BLaER1 (cell line): ENCODE results near the gene OSER1.

ENCODE experiments used
- H3K27ac ChIP-seq: shearing (Covaris generic); formaldehyde crosslinking; 2 replicates; pipeline ENCODE4 v1.8.1; 2022
- H3K27me3 ChIP-seq: shearing (Covaris generic); formaldehyde crosslinking; 2 replicates; pipeline ENCODE4 v1.8.1; 2022
- H3K36me3 ChIP-seq: shearing (Covaris generic); formaldehyde crosslinking; 2 replicates; pipeline ENCODE4 v1.8.1; 2022
- H3K4me1 ChIP-seq: shearing (Covaris generic); formaldehyde crosslinking; 2 replicates; pipeline ENCODE4 v1.8.1; 2022
- H3K4me2 ChIP-seq: shearing (Covaris generic); formaldehyde crosslinking; 2 replicates; pipeline ENCODE4 v1.8.1; 2022
- H3K4me3 ChIP-seq: shearing (Covaris generic); formaldehyde crosslinking; 2 replicates; pipeline ENCODE4 v1.8.1; 2022
- H3K9ac ChIP-seq: shearing (Covaris generic); formaldehyde crosslinking; 2 replicates; pipeline ENCODE4 v1.8.1; 2022
- H3K9me3 ChIP-seq: shearing (Covaris generic); formaldehyde crosslinking; 2 replicates; pipeline ENCODE4 v1.8.1; 2022
- H4K20me1 ChIP-seq: shearing (Covaris generic); formaldehyde crosslinking; 2 replicates; pipeline ENCODE4 v1.8.1; 2022
- Cebpa-rat ChIP-seq: shearing (Covaris generic); IDR thresholded peaks from 2 replicates; pipeline ENCODE4 v1.8.1; 2022

OSER1 gene

DNA sequence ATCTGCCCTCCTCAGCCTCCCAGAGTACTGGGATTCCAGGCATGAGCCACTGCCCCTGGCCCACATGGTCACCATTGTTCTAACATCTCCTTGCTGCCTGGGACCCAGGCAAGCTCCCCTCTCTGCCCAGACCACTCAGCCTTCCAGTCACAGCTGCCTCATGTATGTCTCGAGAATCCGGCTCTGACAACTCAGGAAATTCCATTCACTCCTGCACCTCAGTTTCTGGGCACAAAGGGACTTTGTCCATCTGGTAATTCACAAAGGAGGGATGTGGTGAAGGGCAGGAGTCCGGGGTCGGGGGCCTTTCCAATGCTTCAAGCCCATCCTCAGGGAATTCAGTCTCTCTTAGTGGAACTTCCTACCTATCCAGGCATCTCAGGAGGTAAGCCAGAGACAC is 64.3 kb downstream of the OSER1 start:
- H3K4me1 ChIP-seq, result no peaks in the 10 kb centered on the region
- no peaks in the 10 kb centered on the region for H3K9me3 ChIP-seq
- no peak overlapping the region for H3K4me3 ChIP-seq
- no peak overlapping the region for H3K27ac ChIP-seq
- H3K4me2 ChIP-seq, result no peak overlapping the region
- H3K9ac ChIP-seq, result no peak overlapping the region
- H3K36me3 ChIP-seq, result no peaks in the 10 kb centered on the region
- H4K20me1 ChIP-seq, result no peaks in the 10 kb centered on the region
- no peaks in the 10 kb centered on the region for H3K27me3 ChIP-seq
- TF ChIP-seq Cebpa-rat, result no peak
